Keratinocyte (primary cell): ENCODE data around the gene ZFYVE26.

Source experiments
- EZH2 ChIP-seq: IDR thresholded peaks from one replicate; pipeline ENCODE4 v1.6.1; 2012; ENCODE audit warnings: inconsistent platforms, mild to moderate bottlenecking, low read length, moderate library complexity
- TF ChIP-seq, protein P1 (sequence below), 3 experiments: IDR thresholded peaks in 1 of 3; conservative IDR thresholded peaks in 1 of 3; optimal IDR thresholded peaks in 1 of 3; 2 replicates in 2 of 3; 3 replicates in 1 of 3; pipeline versions ENCODE3 to v1.5.1; 2011; ENCODE audit warnings: low read length in 3 of 3, mild to moderate bottlenecking in 3 of 3, moderate library complexity in 2 of 3, control low read depth in 1 of 3, inconsistent platforms in 1 of 3; ENCODE audit not compliant: insufficient read depth in 2 of 3; ENCODE audit errors: extremely low read depth in 1 of 3

DNA sequence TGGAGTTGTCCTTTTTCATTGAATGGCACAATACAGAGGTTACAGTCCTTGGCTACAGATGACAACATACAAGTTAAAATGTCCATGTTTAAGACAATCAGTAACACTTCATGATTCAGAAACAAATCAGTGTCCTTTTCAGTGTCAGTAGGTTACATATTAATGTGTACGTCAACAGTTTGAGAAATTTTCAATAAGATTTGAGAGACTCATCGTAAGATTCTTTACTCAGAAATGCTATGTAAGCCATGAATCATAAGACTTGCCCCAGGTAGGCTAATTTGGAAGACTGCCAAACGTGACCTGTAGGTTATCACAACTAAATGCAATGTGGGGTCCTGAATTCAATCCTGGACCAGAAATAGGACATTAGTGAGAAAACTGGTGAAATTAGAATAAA is 111.2 kb downstream of the ZFYVE26 start:
- TF ChIP-seq EZH2: no peak
- TF ChIP-seq, protein P1, sequence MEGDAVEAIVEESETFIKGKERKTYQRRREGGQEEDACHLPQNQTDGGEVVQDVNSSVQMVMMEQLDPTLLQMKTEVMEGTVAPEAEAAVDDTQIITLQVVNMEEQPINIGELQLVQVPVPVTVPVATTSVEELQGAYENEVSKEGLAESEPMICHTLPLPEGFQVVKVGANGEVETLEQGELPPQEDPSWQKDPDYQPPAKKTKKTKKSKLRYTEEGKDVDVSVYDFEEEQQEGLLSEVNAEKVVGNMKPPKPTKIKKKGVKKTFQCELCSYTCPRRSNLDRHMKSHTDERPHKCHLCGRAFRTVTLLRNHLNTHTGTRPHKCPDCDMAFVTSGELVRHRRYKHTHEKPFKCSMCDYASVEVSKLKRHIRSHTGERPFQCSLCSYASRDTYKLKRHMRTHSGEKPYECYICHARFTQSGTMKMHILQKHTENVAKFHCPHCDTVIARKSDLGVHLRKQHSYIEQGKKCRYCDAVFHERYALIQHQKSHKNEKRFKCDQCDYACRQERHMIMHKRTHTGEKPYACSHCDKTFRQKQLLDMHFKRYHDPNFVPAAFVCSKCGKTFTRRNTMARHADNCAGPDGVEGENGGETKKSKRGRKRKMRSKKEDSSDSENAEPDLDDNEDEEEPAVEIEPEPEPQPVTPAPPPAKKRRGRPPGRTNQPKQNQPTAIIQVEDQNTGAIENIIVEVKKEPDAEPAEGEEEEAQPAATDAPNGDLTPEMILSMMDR (optimal IDR thresholded peaks at IDR 0.05 in 1 of 3, IDR thresholded peaks at IDR 0.05 in 1 of 3, conservative IDR thresholded peaks at IDR 0.05 in 1 of 3; ENCODE audit: extremely low read depth in 1 of 3, insufficient read depth in 2 of 3, low read length in 3 of 3): no peak
